Transverse colon (tissue), 4 donors: Measurements from ENCODE around the gene OCA2.

Source experiments
- CTCF ChIP-seq, 5 experiments: fragments of 200-600 bp in 3 of 5; fragments of 450-650 bp in 2 of 5; sonication (generic) in 3 of 5; IDR thresholded peaks; 1 replicate in 2 of 5; 2 replicates in 3 of 5; pipeline ENCODE4 v1.5.1; 2016 to 2017; ENCODE audit warnings: antibody characterized with exemption in 5 of 5, inconsistent platforms in 3 of 5, mild to moderate bottlenecking in 2 of 5, moderate library complexity in 1 of 5
- EP300 ChIP-seq: sonication (generic); formaldehyde crosslinking; IDR thresholded peaks from one replicate; pipeline ENCODE4 v1.6.1; 2017; ENCODE audit warnings: antibody characterized with exemption, low read depth
- POLR2A ChIP-seq: fragments of 450-650 bp; IDR thresholded peaks from one replicate; pipeline ENCODE4 v1.6.1; 2016; ENCODE audit warnings: antibody characterized with exemption, mild to moderate bottlenecking, moderate library complexity
- POLR2AphosphoS5 ChIP-seq, 3 donors: sonication (generic); formaldehyde crosslinking; IDR thresholded peaks; one replicate each; pipeline ENCODE4 v1.6.1; 2016; ENCODE audit warnings: antibody characterized with exemption in 3 of 3

GRCh38 chr15:28017423-28017924 is 81.6 kb downstream of the OCA2 start:
- TF ChIP-seq POLR2AphosphoS5 (IDR thresholded peaks at IDR 0.05) (no peak), CTCF (IDR thresholded peaks at IDR 0.05) (no peak), POLR2A (no peak), EP300 (no peak)
